GM12878 (cell line): ENCODE results near the gene VCL. TPM values are rescaled to one million over a fixed set of nuclear protein-coding genes. Genes with fewer than 3 reads are reported as not detected.

Experiments
- ATAC-seq: fragments of 200-7000 bp; cut with Tn5 transposase; 3 replicates; pipeline ENCODE4 v1.9.1; 2020; ENCODE audit warnings: mild to moderate bottlenecking, moderate library complexity
- BruUV-seq: library from RNA; stranded (reverse); fragments of 400-500 nt; replicated peaks from 2 replicates; lab custom pipeline; 2021; lab: Mats Ljungman, UMichigan
- CTCF ChIA-PET: fragments of 300-600 bp; sonication (Branson Sonifier 250); formaldehyde crosslinking; extraction: SDS; loops from one replicate; lab custom pipeline; 2021; ENCODE audit warnings: inconsistent platforms; lab: Yijun Ruan, JAX
- POLR2A ChIA-PET: fragments of 350-600 bp; formaldehyde crosslinking; extraction: SDS; loops from one replicate; lab custom pipeline; 2021; ENCODE audit warnings: inconsistent platforms; lab: Charles Lee
- RAD21 ChIA-PET: fragments of 300-600 bp; sonication (Branson Sonifier 250); formaldehyde crosslinking; loops from one replicate; lab custom pipeline; 2023; ENCODE audit warnings: antibody characterized with exemption; ENCODE audit not compliant: unreplicated experiment; lab: Charles Lee
- SMC1A ChIA-PET: fragments of 300-600 bp; sonication (Branson Sonifier 250); formaldehyde crosslinking; loops from one replicate; lab custom pipeline; 2023; ENCODE audit not compliant: unreplicated experiment, uncharacterized antibody; lab: Charles Lee
- DNase-seq: peaks from one replicate; pipeline ENCODE4 v3.0.0-alpha.2; 2011; ENCODE audit warnings: low read depth, low spot score
- FAIRE-seq: peaks from 3 replicates; lab custom pipeline; 2011; peaks lifted over from hg19 to GRCh38; lab: Jason Lieb, UNC
- H2AFZ ChIP-seq: 2 replicates; pipeline ENCODE4 v1.6.0; 2011; ENCODE audit warnings: low read depth, low read length, control low read depth; ENCODE audit not compliant: control insufficient read depth
- H3K27ac ChIP-seq: 2 replicates; pipeline ENCODE4 v1.5.1; 2011; ENCODE audit warnings: control low read depth; ENCODE audit not compliant: control insufficient read depth, insufficient read depth
- H3K27me3 ChIP-seq, 2 experiments: replicated peaks in 1 of 2; 2 replicates each; pipeline versions ENCODE4 v1.6.0 to v1.6.1; 2011; ENCODE audit warnings: low read length in 1 of 2; ENCODE audit not compliant: control insufficient read depth in 2 of 2, insufficient read depth in 2 of 2
- H3K36me3 ChIP-seq, 2 experiments: 2 replicates each; pipeline ENCODE4 v1.5.1; 2011; ENCODE audit warnings: low read length in 1 of 2; ENCODE audit not compliant: control insufficient read depth in 2 of 2, insufficient read depth in 2 of 2
- H3K4me1 ChIP-seq: 2 replicates; pipeline ENCODE4 v1.6.1; 2011; ENCODE audit warnings: mild to moderate bottlenecking, low read length, moderate library complexity, mixed read lengths; ENCODE audit not compliant: control insufficient read depth, insufficient read depth
- H3K4me2 ChIP-seq: 2 replicates; pipeline ENCODE4 v1.6.0; 2011; ENCODE audit warnings: control low read depth; ENCODE audit not compliant: control insufficient read depth, insufficient read depth
- H3K4me3 ChIP-seq: fragments of 200-600 bp; sonication (generic); 2 replicates; pipeline ENCODE4 v1.5.1; 2016
- H3K79me2 ChIP-seq: 2 replicates; pipeline ENCODE4 v1.6.0; 2011; ENCODE audit warnings: low read length; ENCODE audit not compliant: control insufficient read depth, insufficient read depth
- H3K9ac ChIP-seq: 2 replicates; pipeline ENCODE4 v1.8.0; 2011; ENCODE audit warnings: low read length, control low read depth, mixed read lengths; ENCODE audit not compliant: control insufficient read depth, insufficient read depth
- H3K9me3 ChIP-seq: replicated peaks from 3 replicates; pipeline ENCODE4 v1.5.1; 2011; ENCODE audit warnings: mild to moderate bottlenecking, low read length; ENCODE audit not compliant: control insufficient read depth, insufficient read depth
- H4K20me1 ChIP-seq: 2 replicates; pipeline ENCODE4 v1.6.0; 2011; ENCODE audit not compliant: control insufficient read depth, insufficient read depth
- EP300 ChIP-seq, 2 experiments: fragments of 150-350 bp in 1 of 2; IDR thresholded peaks; 2 replicates each; pipeline ENCODE4 v1.6.1; 2011 to 2012; ENCODE audit warnings: low read depth in 2 of 2, low read length in 2 of 2, borderline replicate concordance in 1 of 2, improper control_type of control experiment in 1 of 2, inconsistent platforms in 1 of 2; ENCODE audit not compliant: control insufficient read depth in 1 of 2
- MTA2 ChIP-seq: fragments of 450-650 bp; IDR thresholded peaks from 2 replicates; pipeline ENCODE4 v1.6.1; 2016; ENCODE audit warnings: low read depth, mild to moderate bottlenecking, moderate library complexity
- POU2F2 ChIP-seq: IDR thresholded peaks from 3 replicates; pipeline ENCODE4 v1.6.1; 2011; ENCODE audit warnings: low read depth, mild to moderate bottlenecking, low read length, borderline replicate concordance
- SPI1 ChIP-seq: IDR thresholded peaks from 2 replicates; pipeline ENCODE4 v1.6.1; 2011; ENCODE audit warnings: low read depth, mild to moderate bottlenecking, low read length, moderate library complexity, borderline replicate concordance; ENCODE audit not compliant: insufficient read depth
- SREBF2 ChIP-seq: IDR thresholded peaks from 2 replicates; pipeline ENCODE4 v1.6.1; 2012; ENCODE audit warnings: mild to moderate bottlenecking, low read length
- WGBS: methylation state at CpG from one replicate; pipeline ENCODE4 v1.1.6; 2016; ENCODE audit warnings: low lambda C conversion rate; ENCODE audit not compliant: insufficient replicate concordance, insufficient coverage; ENCODE audit errors: missing lambda C conversion rate; 5-methylcytosine and 5-hydroxymethylcytosine counted together
- in situ Hi-C: fragments of 300-500 bp; cut with MboI; formaldehyde crosslinking; loops from 9 replicates; pipeline ENCODE4 v1.14.3; 2018; ENCODE audit warnings: mixed read lengths
- intact Hi-C: fragments of 100-400 bp; cut with micrococcal nuclease; formaldehyde crosslinking; loops from one replicate; pipeline ENCODE4 v1.14.2; 2022; ENCODE audit not compliant: unreplicated experiment
- polyA plus RNA-seq, 11 experiments: library from polyadenylated mRNA; depleted of rRNA in 4 of 11; unstranded in 6 of 11; stranded (reverse) in 5 of 11; fragments of >200 nt; fragmentation: Nextera tagmentation in 4 of 11; fragmentation: Illumina TruSeq in 1 of 11; extraction: Ambion mirVana in 4 of 11; extraction: Trizol in 1 of 11; gene quantifications; 1 replicate in 1 of 11; 2 replicates in 10 of 11; pipeline versions ENCODE4 v1.2.1 to v1.2.3, GENCODE V29; 2011 to 2016; ENCODE audit warnings: inconsistent platforms in 2 of 11, missing spikeins in 2 of 11, low read depth in 1 of 11
- total RNA-seq, 4 experiments: library from RNA; depleted of rRNA in 3 of 4; stranded (reverse); fragments of >200 nt in 3 of 4; fragmentation: Illumina TruSeq in 1 of 4; extraction: Trizol in 1 of 4; gene quantifications; 2 replicates each; pipeline versions ENCODE4 v1.2.1 to v1.2.3, GENCODE V29; 2013 to 2021
- TF ChIP-seq, protein P1 (sequence below): fragments of 450-650 bp; IDR thresholded peaks from 2 replicates; pipeline ENCODE4 v1.6.1; 2017; ENCODE audit warnings: low read depth, mild to moderate bottlenecking, moderate library complexity

The VCL gene
- total and polyA plus RNA-seq, 10 of the 15 experiments (the other 5 are each of a cell fraction or from before 2014, with no cell fraction given), result 6.7 to 54.6 (median 24.3) TPM

DNA sequence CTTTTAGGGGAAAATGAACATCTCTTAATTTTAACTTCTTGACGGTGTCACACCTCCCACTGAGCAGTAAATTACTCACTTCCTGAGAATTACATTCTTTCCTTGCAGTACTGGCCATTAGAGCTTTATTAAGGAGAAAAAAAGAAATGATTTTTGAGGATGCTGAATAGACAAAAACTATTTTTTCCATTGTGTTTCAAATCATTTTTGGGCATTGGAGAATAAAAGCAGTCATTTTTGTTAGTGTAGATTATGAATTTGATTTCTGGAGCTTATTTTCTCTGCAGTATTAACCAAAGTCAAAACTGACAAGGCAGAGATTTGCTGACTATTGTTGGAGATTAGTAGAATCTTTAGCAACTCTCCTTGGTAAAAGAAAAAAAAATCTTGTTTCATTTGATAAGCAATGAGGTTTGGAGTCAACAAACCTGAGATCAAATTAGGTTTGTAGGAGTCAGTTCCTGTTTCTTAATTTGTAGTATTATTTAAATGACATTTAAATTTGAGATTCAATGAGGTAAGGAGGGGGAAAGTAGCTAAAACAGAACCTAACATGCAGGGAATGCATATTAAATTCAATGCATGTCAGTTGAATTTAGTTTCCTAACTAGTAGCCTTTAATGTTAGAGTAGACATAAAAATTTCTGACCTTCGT, 82.1 kb downstream of the VCL start:
- SMC1A ChIA-PET, result interaction anchor here (0.7 to 9.2 kb wide), 31 partner anchors 13 to 230 kb away, joined by 3 to 160 read pairs (median 6); partner anchors contain the start of gene VCL
- 46% methylated on average over 2 of the region's 2 CpGs for WGBS

More for the DNA sequence above, 82.1 kb downstream of the VCL start:
- Histone ChIP-seq H3K4me3 (no peak overlapping the region), H4K20me1 (no peaks in the 10 kb centered on the region), H3K9ac (no peak overlapping the region), H3K79me2 (no peaks in the 10 kb centered on the region), H3K4me1 (peaks cover 36% of the 10 kb centered on the region), H3K27me3 (no peaks in the 10 kb centered on the region), H3K36me3 (no peaks in the 10 kb centered on the region), H3K4me2 (no peak overlapping the region), H3K9me3 (no peaks in the 10 kb centered on the region), H2AFZ (no peak overlapping the region), H3K27ac (no peak overlapping the region)
- ChIA-PET RAD21 (interaction anchor here (0.7 to 6.8 kb wide), 20 partner anchors 15 to 374 kb away, joined by 3 to 105 read pairs (median 4); no protein-coding TSS in a partner anchor), POLR2A (interaction anchor here (1.1 to 1.6 kb wide), 4 partner anchors 123 to 194 kb away, joined by 3 to 6 read pairs (median 4); no protein-coding TSS in a partner anchor), CTCF (interaction anchor here (0.8 to 8.1 kb wide), 35 partner anchors 10 to 230 kb away, joined by 3 to 154 read pairs (median 5); no protein-coding TSS in a partner anchor)
- no peak for ATAC-seq
- BruUV-seq, result no TSS peak
- TF ChIP-seq MTA2, result peak; percentile 57
- TF ChIP-seq POU2F2, result no peak
- TF ChIP-seq EP300 (IDR thresholded peaks at IDR 0.05; ENCODE audit: borderline replicate concordance in 1 of 2, control insufficient read depth in 1 of 2, low read depth in 2 of 2, low read length in 2 of 2), result peak; percentile 28 to 32; a peak in 1 of 4 replicates
- TF ChIP-seq, protein P1, sequence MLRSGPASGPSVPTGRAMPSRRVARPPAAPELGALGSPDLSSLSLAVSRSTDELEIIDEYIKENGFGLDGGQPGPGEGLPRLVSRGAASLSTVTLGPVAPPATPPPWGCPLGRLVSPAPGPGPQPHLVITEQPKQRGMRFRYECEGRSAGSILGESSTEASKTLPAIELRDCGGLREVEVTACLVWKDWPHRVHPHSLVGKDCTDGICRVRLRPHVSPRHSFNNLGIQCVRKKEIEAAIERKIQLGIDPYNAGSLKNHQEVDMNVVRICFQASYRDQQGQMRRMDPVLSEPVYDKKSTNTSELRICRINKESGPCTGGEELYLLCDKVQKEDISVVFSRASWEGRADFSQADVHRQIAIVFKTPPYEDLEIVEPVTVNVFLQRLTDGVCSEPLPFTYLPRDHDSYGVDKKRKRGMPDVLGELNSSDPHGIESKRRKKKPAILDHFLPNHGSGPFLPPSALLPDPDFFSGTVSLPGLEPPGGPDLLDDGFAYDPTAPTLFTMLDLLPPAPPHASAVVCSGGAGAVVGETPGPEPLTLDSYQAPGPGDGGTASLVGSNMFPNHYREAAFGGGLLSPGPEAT, result peak; percentile 29; the same call in 1 of the 2 replicates
- peak; percentile 45; the same call in 1 of the 2 replicates for TF ChIP-seq SPI1
- TF ChIP-seq SREBF2, result no peak
- FAIRE-seq, result no peak
- intact Hi-C loops, result loop anchor here (2.0 kb wide), 1 partner anchor 21 kb away; no protein-coding TSS in a partner anchor
- in situ Hi-C loops, result loop anchor here (25.0 kb wide), 1 partner anchor 193 kb away; no protein-coding TSS in a partner anchor
- DNase-seq, result no peak
